Activated T-helper 2 cell treated with anti-CD3 and anti-CD28 coated beads, Interferon-gamma antibody, Interleukin-2, Interleukin-4, amounts not matched to agents 10 μg/mL and 5 μg/mL and 100 μg/mL, durations not matched to agents 14 hours and 24 hours and 36 hours (primary cell): ENCODE data around the gene CAMK2B. TPM values are rescaled to one million over a fixed set of nuclear protein-coding genes. Genes with fewer than 3 reads are reported as not detected.

Source experiments
- DNase-seq: peaks from one replicate; pipeline ENCODE4 v3.0.0; 2021; ENCODE audit warnings: low spot score
- H3K27ac Mint-ChIP-seq: one replicate; pipeline ENCODE4 v1.8.0; 2021; ENCODE audit warnings: mixed read lengths
- H3K27me3 Mint-ChIP-seq: one replicate; pipeline ENCODE4 v1.8.0; 2021; ENCODE audit warnings: low read depth, mixed read lengths
- H3K36me3 Mint-ChIP-seq: one replicate; pipeline ENCODE4 v1.8.0; 2021; ENCODE audit warnings: low read depth, mixed read lengths
- H3K4me1 Mint-ChIP-seq: one replicate; pipeline ENCODE4 v1.8.0; 2021; ENCODE audit warnings: low read depth, mixed read lengths
- H3K4me3 Mint-ChIP-seq: one replicate; pipeline ENCODE4 v1.8.0; 2021; ENCODE audit warnings: low read depth, mild to moderate bottlenecking, moderate library complexity, mixed read lengths
- H3K9me3 Mint-ChIP-seq: one replicate; pipeline ENCODE4 v1.8.0; 2021; ENCODE audit warnings: mixed read lengths
- intact Hi-C: fragments of 100-400 bp; cut with micrococcal nuclease; formaldehyde crosslinking; loops from one replicate; pipeline ENCODE4 v1.15.1; 2023
- total RNA-seq: library from RNA; stranded (reverse); gene quantifications from 2 replicates; pipeline ENCODE4 v1.2.3, GENCODE V29; 2022

CAMK2B gene
- total RNA-seq, 1 donor from 2014 or later: 1.9 TPM

GRCh38 chr7:44219371-44220045, 105.9 kb downstream of the CAMK2B start:
- DNase-seq: no peak
- Mint-ChIP-seq H3K27ac (no peak overlapping the region), H3K9me3 (no peaks in the 10 kb centered on the region), H3K36me3 (no peaks in the 10 kb centered on the region), H3K27me3 (no peaks in the 10 kb centered on the region), H3K4me3 (no peak overlapping the region), H3K4me1 (no peaks in the 10 kb centered on the region)
- intact Hi-C loops: no loop called here

GRCh38 chr7:44218418-44219201, 106.8 kb downstream of the CAMK2B start:
- H3K4me3 Mint-ChIP-seq: no peak overlapping the region
- intact Hi-C loops: no loop called here
- H3K9me3 Mint-ChIP-seq: no peaks in the 10 kb centered on the region
- no peak for DNase-seq
- H3K27me3 Mint-ChIP-seq: no peaks in the 10 kb centered on the region
- no peaks in the 10 kb centered on the region for H3K4me1 Mint-ChIP-seq
- H3K36me3 Mint-ChIP-seq: peaks cover 4% of the 10 kb centered on the region
- H3K27ac Mint-ChIP-seq: no peak overlapping the region

DNA sequence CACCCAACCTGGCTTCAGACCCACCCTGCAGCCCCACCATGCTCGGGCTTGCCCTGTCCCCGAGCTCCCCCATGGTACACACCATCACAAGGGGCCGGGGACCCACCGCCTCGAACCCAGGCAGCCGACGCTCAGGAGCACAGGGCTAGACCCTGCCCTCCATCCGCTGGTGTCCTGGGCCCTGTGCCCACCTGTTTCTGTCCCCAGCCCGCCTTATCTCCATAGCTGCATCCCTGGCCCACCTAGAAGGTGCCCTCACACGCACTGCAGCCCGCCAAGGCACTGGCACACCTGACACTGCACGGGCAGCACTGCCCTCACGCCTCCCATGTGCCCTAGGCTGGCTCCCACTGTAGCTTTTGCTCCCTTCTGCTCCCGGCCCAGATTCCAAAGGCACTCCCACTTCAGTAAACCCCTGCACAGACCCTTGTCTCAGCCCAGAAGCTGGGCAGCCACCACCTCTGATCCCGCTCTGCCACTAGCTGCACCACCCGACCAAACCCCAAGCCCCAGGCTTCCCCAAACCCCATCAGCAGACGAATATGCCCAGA, 107.5 kb downstream of the CAMK2B start:
- no peaks in the 10 kb centered on the region for H3K27me3 Mint-ChIP-seq
- DNase-seq: no peak
- H3K27ac Mint-ChIP-seq: no peak overlapping the region
- H3K4me1 Mint-ChIP-seq: no peaks in the 10 kb centered on the region
- no peak overlapping the region for H3K4me3 Mint-ChIP-seq
- intact Hi-C loops: no loop called here
- no peaks in the 10 kb centered on the region for H3K9me3 Mint-ChIP-seq
- peaks cover 5% of the 10 kb centered on the region for H3K36me3 Mint-ChIP-seq

GRCh38 chr7:44217223-44217714, 108.1 kb downstream of the CAMK2B start:
- Mint-ChIP-seq H3K27me3 (no peaks in the 10 kb centered on the region), H3K4me1 (no peaks in the 10 kb centered on the region), H3K36me3 (peaks cover 10% of the 10 kb centered on the region), H3K27ac (no peak overlapping the region), H3K4me3 (no peak overlapping the region), H3K9me3 (no peaks in the 10 kb centered on the region)
- DNase-seq: no peak
- intact Hi-C loops: no loop called here

GRCh38 chr7:44216521-44217222, 108.7 kb downstream of the CAMK2B start:
- DNase-seq: no peak
- Mint-ChIP-seq H3K36me3 (peaks cover 13% of the 10 kb centered on the region), H3K4me1 (no peaks in the 10 kb centered on the region), H3K27ac (no peak overlapping the region), H3K9me3 (no peaks in the 10 kb centered on the region), H3K4me3 (no peak overlapping the region), H3K27me3 (no peaks in the 10 kb centered on the region)
- intact Hi-C loops: no loop called here

GRCh38 chr7:44216019-44216418, 109.4 kb downstream of the CAMK2B start:
- Mint-ChIP-seq H3K36me3 (peaks cover 17% of the 10 kb centered on the region), H3K9me3 (no peaks in the 10 kb centered on the region), H3K27ac (no peak overlapping the region), H3K4me3 (no peak overlapping the region), H3K4me1 (no peaks in the 10 kb centered on the region), H3K27me3 (no peaks in the 10 kb centered on the region)
- intact Hi-C loops: no loop called here
- no peak for DNase-seq

DNA sequence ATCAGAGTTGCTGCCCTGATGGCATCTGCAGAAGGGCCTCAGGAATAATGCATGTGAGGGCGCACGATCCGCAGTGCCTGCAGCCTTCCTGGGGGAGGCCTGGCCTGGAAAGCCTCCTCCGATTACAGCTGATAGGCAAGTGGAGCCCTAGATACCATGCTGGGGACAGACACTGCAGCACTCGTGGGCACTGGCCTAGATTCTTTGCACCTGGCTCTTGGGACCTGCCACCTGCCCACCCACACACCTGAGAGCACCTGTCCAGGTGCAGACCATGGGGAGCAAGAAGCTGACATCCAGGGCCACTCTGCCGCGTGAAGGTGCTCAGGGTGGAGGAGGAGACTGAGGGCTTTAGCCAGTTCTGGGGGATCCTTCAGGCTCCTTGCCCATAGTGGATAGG, 109.9 kb downstream of the CAMK2B start:
- Mint-ChIP-seq H3K27ac (no peak overlapping the region), H3K27me3 (no peaks in the 10 kb centered on the region), H3K4me3 (no peak overlapping the region), H3K9me3 (no peaks in the 10 kb centered on the region), H3K4me1 (no peaks in the 10 kb centered on the region), H3K36me3 (peaks cover 21% of the 10 kb centered on the region)
- intact Hi-C loops: no loop called here
- DNase-seq: no peak

GRCh38 chr7:44213877-44214388, 111.5 kb downstream of the CAMK2B start:
- intact Hi-C loops: no loop called here

GRCh38 chr7:44213206-44213876, 112.1 kb downstream of the CAMK2B start:
- DNase-seq: no peak
- no peak overlapping the region for H3K4me3 Mint-ChIP-seq

More at GRCh38 chr7:44213877-44214388, 111.5 kb downstream of the CAMK2B start:
- Mint-ChIP-seq H3K9me3 (no peaks in the 10 kb centered on the region), H3K36me3 (peaks cover 34% of the 10 kb centered on the region), H3K4me3 (no peak overlapping the region), H3K27ac (no peak overlapping the region), H3K27me3 (no peaks in the 10 kb centered on the region), H3K4me1 (no peaks in the 10 kb centered on the region)
- no peak for DNase-seq

DNA sequence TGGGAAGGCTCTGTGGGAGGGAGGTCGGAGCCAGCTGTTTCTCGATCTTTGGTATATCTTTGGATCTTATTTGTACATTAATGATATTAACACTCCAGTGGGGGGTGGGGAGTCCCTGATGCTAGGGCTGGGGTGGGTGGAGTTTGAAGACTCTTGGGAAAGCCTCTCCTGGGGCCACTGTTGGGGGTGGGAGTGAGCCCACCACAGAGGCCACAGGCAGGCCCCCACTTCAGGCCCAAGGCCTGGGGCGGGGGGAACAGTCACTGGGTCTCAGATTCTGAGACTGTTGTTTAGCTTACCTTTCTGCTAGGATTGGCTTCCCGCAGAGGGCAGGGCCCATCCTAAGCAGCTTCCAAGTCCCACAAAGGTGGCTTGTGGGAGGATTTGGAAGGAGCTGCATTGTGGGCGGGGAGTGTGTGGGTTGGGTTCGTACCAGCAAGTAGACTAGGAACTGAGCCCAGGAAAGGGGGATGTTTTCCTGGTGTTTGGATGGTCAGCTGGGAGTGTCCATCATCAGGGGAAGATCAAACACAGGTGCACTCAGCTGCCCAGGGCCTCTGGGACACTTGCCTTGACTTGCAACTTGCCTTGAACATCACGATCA, 112.7 kb downstream of the CAMK2B start:
- peaks cover 46% of the 10 kb centered on the region for H3K36me3 Mint-ChIP-seq
- H3K4me3 Mint-ChIP-seq: no peak overlapping the region
- no peaks in the 10 kb centered on the region for H3K4me1 Mint-ChIP-seq
- intact Hi-C loops: no loop called here
- H3K9me3 Mint-ChIP-seq: no peaks in the 10 kb centered on the region
- H3K27ac Mint-ChIP-seq: no peak overlapping the region
- H3K27me3 Mint-ChIP-seq: no peaks in the 10 kb centered on the region
- no peak for DNase-seq

More at GRCh38 chr7:44213206-44213876, 112.1 kb downstream of the CAMK2B start:
- Mint-ChIP-seq H3K27me3 (no peaks in the 10 kb centered on the region), H3K27ac (no peak overlapping the region), H3K36me3 (peaks cover 40% of the 10 kb centered on the region), H3K9me3 (no peaks in the 10 kb centered on the region), H3K4me1 (no peaks in the 10 kb centered on the region)
- intact Hi-C loops: no loop called here

DNA sequence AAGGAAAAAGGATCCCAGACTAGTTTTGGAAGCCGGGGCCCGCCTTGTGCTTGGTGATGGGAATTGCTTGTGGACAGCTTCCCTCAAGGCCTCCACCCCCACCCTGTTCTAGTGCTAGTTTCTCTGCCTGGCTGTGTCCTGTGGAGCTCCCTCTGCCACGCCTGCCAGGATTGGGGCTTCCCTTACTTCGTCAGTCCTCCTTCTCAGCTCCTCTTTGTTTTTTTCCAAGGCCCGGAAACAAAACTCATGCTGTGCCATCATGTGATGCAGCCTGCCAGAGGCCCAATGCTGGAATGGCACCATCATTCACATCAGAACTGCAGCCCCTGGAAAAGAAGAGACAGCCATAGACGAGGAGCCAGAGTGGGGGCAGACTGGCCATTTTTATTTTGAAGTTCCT, 113.4 kb downstream of the CAMK2B start:
- no peak overlapping the region for H3K27ac Mint-ChIP-seq
- H3K36me3 Mint-ChIP-seq: peaks cover 51% of the 10 kb centered on the region
- H3K4me1 Mint-ChIP-seq: no peaks in the 10 kb centered on the region
- H3K4me3 Mint-ChIP-seq: no peak overlapping the region
- H3K9me3 Mint-ChIP-seq: no peaks in the 10 kb centered on the region
- no peak for DNase-seq
- intact Hi-C loops: no loop called here
- no peaks in the 10 kb centered on the region for H3K27me3 Mint-ChIP-seq
